Activated CD4-positive, alpha-beta T cell treated with anti-CD3 and anti-CD28 coated beads, Interleukin-2, Interleukin-6, amounts not matched to agents 100 ng/mL and 50 ng/mL, durations not matched to agents 16 hours and 8 hours (primary cell): ENCODE data around the gene TEPSIN.

Source experiments
- DNase-seq: peaks from one replicate; pipeline ENCODE4 v3.0.0-alpha.2; 2020

TEPSIN gene

GRCh38 chr17:81267390-81268067 lies 28.7 kb upstream of the TEPSIN start:
- no peak for DNase-seq

- DNase-seq: no peak
Measured at GRCh38 chr17:81265576-81265975, 26.7 kb upstream of the TEPSIN start.

GRCh38 chr17:81264640-81265039 lies 25.8 kb upstream of the TEPSIN start:
- DNase-seq: no peak

GRCh38 chr17:81263371-81264181 lies 24.7 kb upstream of the TEPSIN start:
- no peak for DNase-seq

GRCh38 chr17:81261582-81262336 lies 22.9 kb upstream of the TEPSIN start:
- DNase-seq: no peak

- DNase-seq: no peak
Measured at GRCh38 chr17:81261096-81261495, 22.2 kb upstream of the TEPSIN start.

GRCh38 chr17:81260641-81261040 lies 21.8 kb upstream of the TEPSIN start:
- DNase-seq: no peak

GRCh38 chr17:81260171-81260570 lies 21.3 kb upstream of the TEPSIN start:
- no peak for DNase-seq

- DNase-seq: no peak
Measured at GRCh38 chr17:81259058-81259605, 20.3 kb upstream of the TEPSIN start.

GRCh38 chr17:81258292-81258691 lies 19.4 kb upstream of the TEPSIN start:
- DNase-seq: no peak

- DNase-seq: no peak
Measured at GRCh38 chr17:81257533-81257932, 18.7 kb upstream of the TEPSIN start.

GRCh38 chr17:81256616-81257015 lies 17.8 kb upstream of the TEPSIN start:
- DNase-seq: no peak

- no peak for DNase-seq
Measured at GRCh38 chr17:81254955-81255717, 16.3 kb upstream of the TEPSIN start.

- DNase-seq: peak; percentile 63
Measured at GRCh38 chr17:81253358-81254131, 14.7 kb upstream of the TEPSIN start.

- no peak for DNase-seq
Measured at GRCh38 chr17:81252987-81253329, 14.1 kb upstream of the TEPSIN start.

GRCh38 chr17:81252326-81252986 lies 13.6 kb upstream of the TEPSIN start:
- no peak for DNase-seq

GRCh38 chr17:81251709-81252301 lies 12.9 kb upstream of the TEPSIN start:
- DNase-seq: no peak

- DNase-seq: no peak
Measured at GRCh38 chr17:81251094-81251708, 12.3 kb upstream of the TEPSIN start.

GRCh38 chr17:81250286-81251093 lies 11.6 kb upstream of the TEPSIN start:
- DNase-seq: no peak
